ENCODE results near the gene FABP7. TPM values are rescaled to one million over a fixed set of nuclear protein-coding genes. Genes with fewer than 3 reads are reported as not detected.

Gene FABP7
- total RNA-seq (10 to 100 TPM in 1 of 2 donors, not detected in 1; 10.4 TPM), polyA plus RNA-seq (under 1 TPM in 1 of 2 donors, not detected in 1; 0.03 TPM)
- long read RNA-seq, donor 1, partial matches to known transcripts, result 0 of 1 reads
- long read RNA-seq, donor 1, other reads (novel, unspliced or antisense), result 0 of 1 reads
- long read RNA-seq, donor 2, transcript FABP7-202 (4 exons, 1,026 nt), result major isoform, 15 of 26 reads
- long read RNA-seq, donor 2, partial matches to known transcripts, result 10 of 26 reads
- long read RNA-seq, donor 2, other reads (novel, unspliced or antisense), result 0 of 26 reads
- long read RNA-seq, donor 3, transcript FABP7-202 (4 exons, 1,026 nt), result major isoform, 5 of 5 reads
- long read RNA-seq, donor 3, partial matches to known transcripts, result 0 of 5 reads
- long read RNA-seq, donor 3, other reads (novel, unspliced or antisense), result 0 of 5 reads
- long read RNA-seq, donor 4, partial matches to known transcripts, result 0 of 4 reads
- long read RNA-seq, donor 4, other reads (novel, unspliced or antisense), result 0 of 4 reads
- long read RNA-seq, donor 5, transcript FABP7-202 (4 exons, 1,026 nt), result major isoform, 16 of 25 reads
- long read RNA-seq, donor 5, partial matches to known transcripts, result 8 of 25 reads
- long read RNA-seq, donor 5, other reads (novel, unspliced or antisense), result 0 of 25 reads

GRCh38 chr6:122779667-122780066 lies at the start of gene FABP7:
TSS of gene FABP7 (plus strand) at chr6:122779716. CDS start at chr6:122779795, 79 bp downstream.
- ATAC-seq (ENCODE audit: insufficient read depth, low FRiP score) (no peak), DNase-seq (no peak)
- Histone ChIP-seq H3K9ac (ENCODE audit: insufficient read depth in 1 of 2, low read length in 2 of 2) (no peak within 1 kb of the TSS), H3K9me3 (ENCODE audit: control insufficient read depth in 4 of 4, insufficient read depth in 3 of 4, low read length in 3 of 4) (no peaks in the 10 kb centered on the region), H3K4me1 (ENCODE audit: control insufficient read depth in 5 of 5, insufficient read depth in 5 of 5, low read length in 5 of 5) (peaks cover 0 to 8% (median 0%) of the 10 kb centered on the region in 5 donors), H3K36me3 (ENCODE audit: control insufficient read depth in 4 of 4, insufficient read depth in 4 of 4, low read length in 4 of 4) (no peaks in the 10 kb centered on the region), H3K27me3 (ENCODE audit: control insufficient read depth in 3 of 3, insufficient read depth in 3 of 3, low read length in 2 of 3) (no peaks in the 10 kb centered on the region), H3K27ac (ENCODE audit: low read depth in 1 of 2, low read length in 1 of 2) (no peak within 1 kb of the TSS), H3K4me3 (no peak within 1 kb of the TSS)
- 71 to 82% methylated on average over 3 of the region's 3 CpGs for WGBS, 2 donors
- no peak for TF ChIP-seq CTCF (IDR thresholded peaks at IDR 0.05; ENCODE audit: control extremely low read depth, extremely low read depth)

DNA sequence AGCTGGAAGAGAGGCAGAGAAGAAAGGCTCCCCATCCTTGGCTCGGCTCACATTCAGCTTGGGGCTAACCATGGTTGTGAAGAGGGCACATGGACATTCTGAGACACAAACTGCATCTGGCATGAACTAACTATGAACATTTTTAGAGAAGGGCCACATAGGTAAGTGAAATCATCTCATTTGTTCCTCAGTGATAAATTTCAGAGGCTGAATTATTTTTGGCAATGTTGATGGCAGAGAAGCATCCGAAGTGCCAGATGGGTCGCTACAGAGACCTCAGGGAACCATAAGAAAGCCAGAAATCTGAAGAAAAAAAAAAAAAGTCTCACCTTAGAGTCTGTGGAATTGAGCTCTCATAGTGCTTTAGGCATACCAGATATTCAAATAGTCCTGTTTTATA lies 49.2 kb upstream of the FABP7 start:
- ATAC-seq (ENCODE audit: insufficient read depth, low FRiP score) (no peak), DNase-seq (no peak)

GRCh38 chr6:122730775-122731386 lies 48.6 kb upstream of the FABP7 start:
- WGBS, 2 donors, result 2 to 3% methylated on average over 4 of the region's 4 CpGs

More for the DNA sequence above, 49.2 kb upstream of the FABP7 start:
- no peaks in the 10 kb centered on the region for H3K36me3 ChIP-seq (ENCODE audit: control insufficient read depth in 4 of 4, insufficient read depth in 4 of 4, low read length in 4 of 4)
- H3K4me3 ChIP-seq, result no peak overlapping the region
- 87 to 94% methylated on average over 3 of the region's 3 CpGs for WGBS, 2 donors
- no peaks in the 10 kb centered on the region for H3K9me3 ChIP-seq (ENCODE audit: control insufficient read depth in 4 of 4, insufficient read depth in 3 of 4, low read length in 3 of 4)
- H3K27ac ChIP-seq (ENCODE audit: low read depth in 1 of 2, low read length in 1 of 2), result no peak overlapping the region
- no peak for TF ChIP-seq CTCF (IDR thresholded peaks at IDR 0.05; ENCODE audit: control extremely low read depth, extremely low read depth)
- no peak overlapping the region for H3K9ac ChIP-seq (ENCODE audit: insufficient read depth in 1 of 2, low read length in 2 of 2)
- H3K27me3 ChIP-seq (ENCODE audit: control insufficient read depth in 3 of 3, insufficient read depth in 3 of 3, low read length in 2 of 3), result no peaks in the 10 kb centered on the region
- H3K4me1 ChIP-seq (ENCODE audit: control insufficient read depth in 5 of 5, insufficient read depth in 5 of 5, low read length in 5 of 5), result no peaks in the 10 kb centered on the region

More at GRCh38 chr6:122730775-122731386, 48.6 kb upstream of the FABP7 start:
- TF ChIP-seq CTCF (IDR thresholded peaks at IDR 0.05; ENCODE audit: control extremely low read depth, extremely low read depth), result peak; percentile 56
- Histone ChIP-seq H3K36me3 (ENCODE audit: control insufficient read depth in 4 of 4, insufficient read depth in 4 of 4, low read length in 4 of 4) (no peaks in the 10 kb centered on the region), H3K27me3 (ENCODE audit: control insufficient read depth in 3 of 3, insufficient read depth in 3 of 3, low read length in 2 of 3) (no peaks in the 10 kb centered on the region), H3K27ac (ENCODE audit: low read depth in 1 of 2, low read length in 1 of 2) (no peak overlapping the region), H3K9ac (ENCODE audit: insufficient read depth in 1 of 2, low read length in 2 of 2) (no peak overlapping the region), H3K9me3 (ENCODE audit: control insufficient read depth in 4 of 4, insufficient read depth in 3 of 4, low read length in 3 of 4) (no peaks in the 10 kb centered on the region), H3K4me1 (ENCODE audit: control insufficient read depth in 5 of 5, insufficient read depth in 5 of 5, low read length in 5 of 5) (no peaks in the 10 kb centered on the region), H3K4me3 (no peak overlapping the region)
- DNase-seq (peak; percentile 47 to 81 (median 79)), ATAC-seq (ENCODE audit: insufficient read depth, low FRiP score) (no peak)
